ELF-1 (cell line): ENCODE data around the gene ETV5.
A peak's percentile ranks its signal among the peaks of the same experiment; 100 is the strongest.

Experiments
- DNase-seq: peaks from one replicate; pipeline ENCODE4 v3.0.0-alpha.2; 2016; ENCODE audit warnings: low read depth, low spot score

Gene ETV5

GRCh38 chr3:186108941-186109865 lies at the start of gene ETV5:
Gene ETV5 (minus strand): TSS chr3:186109089. CDS start chr3:186105868, 3,221 bp downstream.
- DNase-seq, result peak; percentile 100

- DNase-seq, result no peak
Measured at GRCh38 chr3:186154641-186155040, 45.8 kb upstream of the ETV5 start.

DNA sequence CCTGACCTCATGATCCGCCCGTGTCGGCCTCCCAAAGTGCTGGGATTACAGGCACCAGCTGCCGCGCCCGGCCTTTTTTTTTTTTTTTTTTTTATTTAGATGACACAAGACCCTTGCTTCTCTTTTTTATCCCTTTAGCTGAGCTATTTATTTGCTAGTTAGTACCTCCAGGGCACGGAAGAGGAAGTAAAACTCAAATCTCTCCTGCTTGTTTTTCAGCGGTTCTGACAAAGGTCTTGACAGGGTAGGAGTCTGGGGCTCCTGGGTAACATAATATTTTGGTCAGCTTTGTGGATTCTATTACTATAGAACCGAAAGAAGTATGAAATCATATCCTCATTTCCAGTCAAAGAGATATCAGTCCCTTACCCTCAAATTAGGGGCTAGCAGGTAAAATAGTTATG lies 44.0 kb upstream of the ETV5 start:
- DNase-seq, result no peak

GRCh38 chr3:186152361-186152798 lies 43.5 kb upstream of the ETV5 start:
- no peak for DNase-seq

GRCh38 chr3:186151077-186151971 lies 42.4 kb upstream of the ETV5 start:
- no peak for DNase-seq

- DNase-seq, result no peak
Measured at GRCh38 chr3:186150041-186150830, 41.3 kb upstream of the ETV5 start.

DNA sequence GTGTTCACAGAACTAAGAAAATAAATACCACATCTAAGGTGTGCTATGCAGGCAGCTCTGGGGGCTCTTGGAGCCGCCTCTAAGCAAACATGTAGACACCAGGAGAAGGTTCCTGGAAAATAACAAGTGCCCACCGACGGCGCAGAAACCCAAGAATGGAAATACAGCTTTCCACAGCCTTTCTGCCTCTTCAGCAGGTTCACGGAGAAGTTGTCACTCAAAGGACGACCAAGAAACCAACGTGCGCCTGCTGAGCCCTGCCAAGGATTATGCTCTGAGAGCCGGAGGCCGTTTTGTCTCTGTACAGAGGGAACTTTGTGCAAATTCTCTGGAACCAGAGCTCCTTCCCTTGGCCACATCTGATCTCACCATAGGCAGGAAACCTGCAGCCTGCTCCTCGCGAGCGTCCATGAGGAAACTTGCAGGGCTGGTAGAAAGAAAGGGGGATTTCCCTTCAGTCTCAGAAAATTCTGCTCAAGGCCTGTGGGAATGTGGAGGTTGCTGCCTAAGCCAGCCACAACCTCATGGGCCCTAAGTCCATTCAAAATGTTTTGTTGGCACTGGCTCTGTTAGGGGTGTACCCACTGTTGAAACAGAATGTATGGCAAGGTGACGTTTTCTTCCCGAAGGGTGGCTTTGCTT lies 40.6 kb upstream of the ETV5 start:
- DNase-seq, result no peak

- DNase-seq, result no peak
Measured at GRCh38 chr3:186144257-186144656, 35.4 kb upstream of the ETV5 start.

- no peak for DNase-seq
Measured at GRCh38 chr3:186143250-186143649, 34.4 kb upstream of the ETV5 start.

DNA sequence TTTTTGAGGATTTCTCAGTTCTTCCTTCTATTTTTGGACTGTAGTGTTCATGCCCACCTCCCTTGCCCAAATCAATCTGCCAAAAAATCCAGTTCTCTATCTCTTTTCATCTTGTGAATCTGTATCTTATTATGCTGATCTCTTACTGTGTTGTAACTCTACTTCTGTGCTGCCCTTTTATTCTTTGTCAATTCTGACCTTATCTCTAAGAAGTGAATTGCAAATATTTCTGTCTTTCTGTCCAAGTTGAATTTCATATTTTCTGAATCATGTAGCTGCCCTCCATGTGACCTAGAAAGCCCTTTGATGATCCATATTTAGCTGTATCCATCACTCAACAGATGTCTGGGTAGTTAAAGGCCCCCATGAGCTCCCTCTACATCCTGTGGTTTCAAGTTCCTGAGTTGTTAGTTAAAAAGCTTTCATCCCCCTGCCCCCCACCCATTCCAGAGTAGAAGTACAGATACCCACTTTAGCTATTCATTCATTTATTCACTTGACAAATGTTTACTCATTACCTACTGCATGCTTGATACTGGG lies 33.6 kb upstream of the ETV5 start:
- DNase-seq, result no peak

- DNase-seq, result no peak
Measured at GRCh38 chr3:186141790-186142189, 32.9 kb upstream of the ETV5 start.

GRCh38 chr3:186138272-186138981 lies 29.5 kb upstream of the ETV5 start:
- DNase-seq, result no peak

- DNase-seq, result peak; percentile 14
Measured at GRCh38 chr3:186137051-186137685, 28.3 kb upstream of the ETV5 start.

GRCh38 chr3:186133980-186134379 lies 25.1 kb upstream of the ETV5 start:
- no peak for DNase-seq

DNA sequence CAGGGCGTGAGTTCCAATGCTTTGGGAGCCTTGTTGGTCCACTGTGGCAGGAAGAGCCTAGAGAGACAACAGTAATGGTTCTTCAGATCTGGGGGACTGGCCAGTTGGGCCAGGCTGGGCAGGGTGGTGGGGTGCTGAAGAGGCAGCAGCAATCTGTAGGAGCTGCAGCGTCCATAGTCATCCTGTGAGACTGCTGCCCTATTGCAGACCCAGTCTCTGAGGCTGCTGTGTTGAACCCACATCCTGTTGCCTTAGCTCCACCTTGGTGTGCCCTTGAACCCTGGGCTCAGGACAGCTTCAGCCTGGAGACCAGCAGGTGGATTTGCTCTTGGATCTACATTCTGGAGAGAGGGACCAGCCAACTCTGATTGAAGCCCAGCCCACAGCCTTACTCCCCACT lies 23.6 kb upstream of the ETV5 start:
- no peak for DNase-seq

- no peak for DNase-seq
Measured at GRCh38 chr3:186129206-186129605, 20.3 kb upstream of the ETV5 start.

GRCh38 chr3:186128158-186128557 lies 19.3 kb upstream of the ETV5 start:
- peak; percentile 68 for DNase-seq

DNA sequence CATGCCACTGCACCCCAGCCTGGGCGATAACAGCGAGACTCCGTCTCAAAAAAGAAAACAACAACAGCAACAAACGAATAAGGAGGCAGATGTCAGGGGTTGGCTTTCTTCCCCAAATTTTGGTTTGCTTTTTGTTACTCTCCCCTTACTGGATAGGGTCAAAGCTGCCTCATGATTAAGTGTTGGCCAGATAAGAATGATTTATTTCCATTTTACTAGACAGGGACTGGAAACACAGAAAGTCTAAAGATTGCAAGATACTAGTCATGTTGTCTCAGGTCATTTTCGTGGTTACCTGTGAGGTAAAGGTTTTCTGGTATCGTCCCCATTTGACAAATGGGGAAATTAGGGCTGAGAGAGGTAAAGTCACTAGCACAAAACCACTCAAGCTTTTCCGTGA lies 18.6 kb upstream of the ETV5 start:
- no peak for DNase-seq

DNA sequence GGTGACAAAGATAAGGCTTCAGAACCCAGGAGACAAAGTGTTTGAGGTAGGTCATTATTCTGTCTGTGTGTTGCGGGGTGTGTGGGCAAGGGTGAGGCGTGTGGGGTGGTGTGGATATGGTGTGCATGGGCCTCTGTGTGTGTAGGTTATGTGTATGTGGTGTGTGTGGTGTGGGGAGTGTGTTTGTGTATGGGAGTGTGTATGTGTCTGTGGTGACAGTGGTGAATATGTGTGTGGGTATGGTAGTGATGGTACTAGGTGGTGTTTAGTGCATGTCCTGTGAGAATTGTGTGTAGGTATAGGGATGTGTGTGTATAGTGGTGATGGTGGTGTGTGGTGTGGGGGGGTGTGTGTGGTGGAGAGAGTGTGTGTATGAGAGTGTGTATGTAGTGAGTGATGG lies 16.2 kb upstream of the ETV5 start:
- DNase-seq, result no peak

DNA sequence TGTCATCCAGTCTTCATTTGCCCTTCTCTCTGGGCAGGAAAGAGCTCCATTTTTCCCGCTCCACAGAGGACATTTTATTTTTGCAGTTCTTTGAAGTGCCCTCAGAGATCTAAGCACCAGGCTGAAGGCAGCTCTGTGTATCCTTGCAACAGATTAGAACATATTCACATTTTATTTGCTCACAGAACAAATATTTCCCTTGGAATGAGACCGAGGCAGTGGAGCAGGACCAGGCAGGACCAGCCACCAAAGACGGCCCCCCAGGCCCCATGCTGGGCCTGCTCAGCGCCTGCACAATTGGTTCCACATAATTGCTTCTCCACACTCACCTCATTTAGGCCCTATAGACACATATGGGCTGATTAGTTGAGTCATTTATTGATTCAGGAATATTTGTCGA lies 15.7 kb upstream of the ETV5 start:
- DNase-seq, result peak; percentile 41
